GM12878 (cell line): ENCODE measurements around the gene RELT. TPM values are rescaled to one million over a fixed set of nuclear protein-coding genes. Genes with fewer than 3 reads are reported as not detected.

Experiments used
- ATAC-seq: fragments of 200-7000 bp; cut with Tn5 transposase; 3 replicates; pipeline ENCODE4 v1.9.1; 2020; ENCODE audit warnings: mild to moderate bottlenecking, moderate library complexity
- BruUV-seq: library from RNA; stranded (reverse); fragments of 400-500 nt; replicated peaks from 2 replicates; lab custom pipeline; 2021; lab: Mats Ljungman, UMichigan
- CTCF ChIA-PET: fragments of 300-600 bp; sonication (Branson Sonifier 250); formaldehyde crosslinking; extraction: SDS; loops from one replicate; lab custom pipeline; 2021; ENCODE audit warnings: inconsistent platforms; lab: Yijun Ruan, JAX
- POLR2A ChIA-PET: fragments of 350-600 bp; formaldehyde crosslinking; extraction: SDS; loops from one replicate; lab custom pipeline; 2021; ENCODE audit warnings: inconsistent platforms; lab: Charles Lee
- RAD21 ChIA-PET: fragments of 300-600 bp; sonication (Branson Sonifier 250); formaldehyde crosslinking; loops from one replicate; lab custom pipeline; 2023; ENCODE audit warnings: antibody characterized with exemption; ENCODE audit not compliant: unreplicated experiment; lab: Charles Lee
- SMC1A ChIA-PET: fragments of 300-600 bp; sonication (Branson Sonifier 250); formaldehyde crosslinking; loops from one replicate; lab custom pipeline; 2023; ENCODE audit not compliant: unreplicated experiment, uncharacterized antibody; lab: Charles Lee
- DNase-seq: peaks from one replicate; pipeline ENCODE4 v3.0.0-alpha.2; 2011; ENCODE audit warnings: low read depth, low spot score
- FAIRE-seq: peaks from 3 replicates; lab custom pipeline; 2011; peaks lifted over from hg19 to GRCh38; lab: Jason Lieb, UNC
- H2AFZ ChIP-seq: 2 replicates; pipeline ENCODE4 v1.6.0; 2011; ENCODE audit warnings: low read depth, low read length, control low read depth; ENCODE audit not compliant: control insufficient read depth
- H3K27ac ChIP-seq: 2 replicates; pipeline ENCODE4 v1.5.1; 2011; ENCODE audit warnings: control low read depth; ENCODE audit not compliant: control insufficient read depth, insufficient read depth
- H3K27me3 ChIP-seq, 2 experiments: replicated peaks in 1 of 2; 2 replicates each; pipeline versions ENCODE4 v1.6.0 to v1.6.1; 2011; ENCODE audit warnings: low read length in 1 of 2; ENCODE audit not compliant: control insufficient read depth in 2 of 2, insufficient read depth in 2 of 2
- H3K36me3 ChIP-seq, 2 experiments: 2 replicates each; pipeline ENCODE4 v1.5.1; 2011; ENCODE audit warnings: low read length in 1 of 2; ENCODE audit not compliant: control insufficient read depth in 2 of 2, insufficient read depth in 2 of 2
- H3K4me1 ChIP-seq: 2 replicates; pipeline ENCODE4 v1.6.1; 2011; ENCODE audit warnings: mild to moderate bottlenecking, low read length, moderate library complexity, mixed read lengths; ENCODE audit not compliant: control insufficient read depth, insufficient read depth
- H3K4me2 ChIP-seq: 2 replicates; pipeline ENCODE4 v1.6.0; 2011; ENCODE audit warnings: control low read depth; ENCODE audit not compliant: control insufficient read depth, insufficient read depth
- H3K4me3 ChIP-seq: fragments of 200-600 bp; sonication (generic); 2 replicates; pipeline ENCODE4 v1.5.1; 2016
- H3K79me2 ChIP-seq: 2 replicates; pipeline ENCODE4 v1.6.0; 2011; ENCODE audit warnings: low read length; ENCODE audit not compliant: control insufficient read depth, insufficient read depth
- H3K9ac ChIP-seq: 2 replicates; pipeline ENCODE4 v1.8.0; 2011; ENCODE audit warnings: low read length, control low read depth, mixed read lengths; ENCODE audit not compliant: control insufficient read depth, insufficient read depth
- H3K9me3 ChIP-seq: replicated peaks from 3 replicates; pipeline ENCODE4 v1.5.1; 2011; ENCODE audit warnings: mild to moderate bottlenecking, low read length; ENCODE audit not compliant: control insufficient read depth, insufficient read depth
- H4K20me1 ChIP-seq: 2 replicates; pipeline ENCODE4 v1.6.0; 2011; ENCODE audit not compliant: control insufficient read depth, insufficient read depth
- BMI1 ChIP-seq: fragments of 450-650 bp; IDR thresholded peaks from 2 replicates; pipeline ENCODE4 v1.6.1; 2016; ENCODE audit warnings: mild to moderate bottlenecking, moderate library complexity, borderline replicate concordance
- CHD1 ChIP-seq: IDR thresholded peaks from 2 replicates; pipeline ENCODE4 v1.6.1; 2012; ENCODE audit warnings: low read depth, low read length, improper control_type of control experiment
- CREB1 ChIP-seq: IDR thresholded peaks from 2 replicates; pipeline ENCODE4 v1.6.1; 2012; ENCODE audit warnings: low read depth, mild to moderate bottlenecking, inconsistent platforms
- EP300 ChIP-seq, 2 experiments: fragments of 150-350 bp in 1 of 2; IDR thresholded peaks; 2 replicates each; pipeline ENCODE4 v1.6.1; 2011 to 2012; ENCODE audit warnings: low read depth in 2 of 2, low read length in 2 of 2, borderline replicate concordance in 1 of 2, improper control_type of control experiment in 1 of 2, inconsistent platforms in 1 of 2; ENCODE audit not compliant: control insufficient read depth in 1 of 2
- FOXM1 ChIP-seq: IDR thresholded peaks from 2 replicates; pipeline ENCODE4 v1.6.1; 2012; ENCODE audit warnings: low read depth, mild to moderate bottlenecking, inconsistent platforms, low read length, moderate library complexity
- KAT2A ChIP-seq: conservative IDR thresholded peaks from 2 replicates; pipeline ENCODE4 v1.6.1; 2011; ENCODE audit warnings: low read depth, low read length; ENCODE audit not compliant: control insufficient read depth
- MEF2B ChIP-seq: fragments of 450-650 bp; IDR thresholded peaks from 2 replicates; pipeline ENCODE4 v1.6.1; 2018; ENCODE audit warnings: mild to moderate bottlenecking, moderate library complexity; ENCODE audit not compliant: partially characterized antibody, poor library complexity, severe bottlenecking
- NFXL1 ChIP-seq: fragments of 450-650 bp; IDR thresholded peaks from 2 replicates; pipeline ENCODE4 v1.6.1; 2017; ENCODE audit warnings: antibody characterized with exemption, mild to moderate bottlenecking, borderline replicate concordance
- NR2F1 ChIP-seq: fragments of 450-650 bp; conservative IDR thresholded peaks from 2 replicates; pipeline ENCODE4 v1.6.1; 2017; ENCODE audit warnings: mild to moderate bottlenecking
- POLR2A ChIP-seq: IDR thresholded peaks from 2 replicates; pipeline ENCODE4 v1.6.1; 2011; ENCODE audit warnings: low read depth, mild to moderate bottlenecking, low read length
- TCF12 ChIP-seq: IDR thresholded peaks from 2 replicates; pipeline ENCODE4 v1.6.1; 2011; ENCODE audit warnings: low read depth, mild to moderate bottlenecking, low read length
- TCF7 ChIP-seq: IDR thresholded peaks from 2 replicates; pipeline ENCODE4 v1.6.1; 2014; ENCODE audit warnings: antibody characterized with exemption, borderline replicate concordance
- WGBS: methylation state at CpG from one replicate; pipeline ENCODE4 v1.1.6; 2016; ENCODE audit warnings: low lambda C conversion rate; ENCODE audit not compliant: insufficient replicate concordance, insufficient coverage; ENCODE audit errors: missing lambda C conversion rate; 5-methylcytosine and 5-hydroxymethylcytosine counted together
- in situ Hi-C: fragments of 300-500 bp; cut with MboI; formaldehyde crosslinking; loops from 9 replicates; pipeline ENCODE4 v1.14.3; 2018; ENCODE audit warnings: mixed read lengths
- intact Hi-C: fragments of 100-400 bp; cut with micrococcal nuclease; formaldehyde crosslinking; loops from one replicate; pipeline ENCODE4 v1.14.2; 2022; ENCODE audit not compliant: unreplicated experiment
- polyA plus RNA-seq, 11 experiments: library from polyadenylated mRNA; depleted of rRNA in 4 of 11; unstranded in 6 of 11; stranded (reverse) in 5 of 11; fragments of >200 nt; fragmentation: Nextera tagmentation in 4 of 11; fragmentation: Illumina TruSeq in 1 of 11; extraction: Ambion mirVana in 4 of 11; extraction: Trizol in 1 of 11; gene quantifications; 1 replicate in 1 of 11; 2 replicates in 10 of 11; pipeline versions ENCODE4 v1.2.1 to v1.2.3, GENCODE V29; 2011 to 2016; ENCODE audit warnings: inconsistent platforms in 2 of 11, missing spikeins in 2 of 11, low read depth in 1 of 11
- total RNA-seq, 4 experiments: library from RNA; depleted of rRNA in 3 of 4; stranded (reverse); fragments of >200 nt in 3 of 4; fragmentation: Illumina TruSeq in 1 of 4; extraction: Trizol in 1 of 4; gene quantifications; 2 replicates each; pipeline versions ENCODE4 v1.2.1 to v1.2.3, GENCODE V29; 2013 to 2021
- TF ChIP-seq, protein P1 (sequence below): IDR thresholded peaks from 2 replicates; pipeline ENCODE4 v1.6.1; 2011; ENCODE audit warnings: mild to moderate bottlenecking, low read depth, low read length, moderate library complexity; ENCODE audit not compliant: insufficient replicate concordance
- TF ChIP-seq, protein P2 (sequence below): fragments of 450-650 bp; IDR thresholded peaks from 2 replicates; pipeline ENCODE4 v1.6.1; 2017; ENCODE audit warnings: borderline replicate concordance
- TF ChIP-seq, protein P3 (sequence below): fragments of 450-650 bp; IDR thresholded peaks from 2 replicates; pipeline ENCODE4 v1.6.1; 2014; ENCODE audit warnings: mild to moderate bottlenecking

Gene RELT
- total and polyA plus RNA-seq, 10 of the 15 experiments (the other 5 are each of a cell fraction or from before 2014, with no cell fraction given), result 1.2 to 28.5 (median 10.8) TPM

DNA sequence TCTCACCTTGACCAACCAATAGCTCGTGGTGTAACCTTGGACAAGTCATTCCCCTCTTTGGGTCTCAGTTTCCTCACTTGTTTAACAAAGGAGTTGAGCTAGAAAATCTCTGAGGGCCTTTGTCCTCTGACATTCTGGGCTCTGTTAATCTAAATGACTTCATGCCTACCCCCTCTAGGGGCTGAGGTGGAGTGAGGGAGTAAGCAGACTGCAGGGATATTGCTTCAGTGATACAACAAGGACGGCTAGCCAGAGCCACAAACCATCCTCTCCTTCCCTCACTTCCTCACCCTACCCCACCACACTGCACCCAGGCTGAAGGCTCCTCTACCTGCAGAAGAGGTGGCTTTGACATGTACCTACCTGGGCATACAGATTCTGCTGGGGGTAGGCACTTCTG lies 34.8 kb downstream of the RELT start:
- RAD21 ChIA-PET, result interaction anchor here (0.6 to 1.4 kb wide), 2 partner anchors 18 to 52 kb away, joined by 3 read pairs; no protein-coding TSS in a partner anchor

DNA sequence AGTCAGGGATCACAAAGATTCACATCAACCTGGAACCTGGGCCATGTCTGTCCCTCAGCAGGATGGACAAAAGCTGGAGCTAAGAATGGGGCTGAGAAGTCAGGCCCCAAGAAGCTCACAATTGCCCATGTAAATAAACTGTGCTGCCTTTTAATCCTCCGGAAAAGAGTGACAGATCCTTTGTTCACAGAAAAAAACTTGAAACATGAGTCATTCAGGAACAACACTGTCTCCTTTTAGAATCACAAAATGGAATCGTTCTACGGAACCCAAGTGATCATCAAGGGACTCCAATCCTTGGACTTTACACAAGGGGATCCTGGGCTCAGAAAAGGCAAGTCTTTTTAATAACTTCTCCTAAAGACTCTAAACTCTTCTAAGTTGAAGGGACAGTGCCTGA lies 36.1 kb downstream of the RELT start:
- Histone ChIP-seq H3K27me3 (no peaks in the 10 kb centered on the region), H3K4me1 (peaks cover 9% of the 10 kb centered on the region; the same call in 1 of the 2 replicates), H3K36me3 (peaks cover 5% of the 10 kb centered on the region in 2 experiments; a peak in 3 of 4 replicates), H3K4me2 (no peak overlapping the region), H3K9ac (no peak overlapping the region), H3K9me3 (no peaks in the 10 kb centered on the region), H3K79me2 (no peaks in the 10 kb centered on the region), H3K4me3 (no peak overlapping the region), H3K27ac (no peak overlapping the region), H2AFZ (no peak overlapping the region), H4K20me1 (no peaks in the 10 kb centered on the region)
- no peak for FAIRE-seq
- CTCF ChIA-PET, result interaction anchor here (0.9 to 2.0 kb wide), 3 partner anchors 10 to 213 kb away, joined by 3 to 6 read pairs (median 3); no protein-coding TSS in a partner anchor
- RAD21 ChIA-PET, result interaction anchor here (2.2 kb wide), 1 partner anchor 67 kb away, joined by 8 read pairs; no protein-coding TSS in a partner anchor
- POLR2A ChIA-PET, result interaction anchor here (1.1 kb wide), 1 partner anchor 17 kb away, joined by 3 read pairs; no protein-coding TSS in a partner anchor
- WGBS, result 82% methylated on average over 3 of the region's 3 CpGs
- ATAC-seq, result no peak
- intact Hi-C loops (no loop called here), in situ Hi-C loops (no loop called here)
- DNase-seq, result no peak
- BruUV-seq, result no TSS peak
- SMC1A ChIA-PET, result interaction anchor here (2.6 kb wide), 1 partner anchor 248 kb away, joined by 5 read pairs; no protein-coding TSS in a partner anchor
- TF ChIP-seq NR2F1 (no peak), TCF12 (no peak), FOXM1 (no peak), BMI1 (no peak), MEF2B (no peak), CREB1 (no peak), TCF7 (no peak)
- TF ChIP-seq, protein P1, sequence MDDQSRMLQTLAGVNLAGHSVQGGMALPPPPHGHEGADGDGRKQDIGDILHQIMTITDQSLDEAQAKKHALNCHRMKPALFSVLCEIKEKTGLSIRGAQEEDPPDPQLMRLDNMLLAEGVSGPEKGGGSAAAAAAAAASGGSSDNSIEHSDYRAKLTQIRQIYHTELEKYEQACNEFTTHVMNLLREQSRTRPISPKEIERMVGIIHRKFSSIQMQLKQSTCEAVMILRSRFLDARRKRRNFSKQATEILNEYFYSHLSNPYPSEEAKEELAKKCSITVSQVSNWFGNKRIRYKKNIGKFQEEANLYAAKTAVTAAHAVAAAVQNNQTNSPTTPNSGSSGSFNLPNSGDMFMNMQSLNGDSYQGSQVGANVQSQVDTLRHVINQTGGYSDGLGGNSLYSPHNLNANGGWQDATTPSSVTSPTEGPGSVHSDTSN, result no peak
- TF ChIP-seq, protein P2, sequence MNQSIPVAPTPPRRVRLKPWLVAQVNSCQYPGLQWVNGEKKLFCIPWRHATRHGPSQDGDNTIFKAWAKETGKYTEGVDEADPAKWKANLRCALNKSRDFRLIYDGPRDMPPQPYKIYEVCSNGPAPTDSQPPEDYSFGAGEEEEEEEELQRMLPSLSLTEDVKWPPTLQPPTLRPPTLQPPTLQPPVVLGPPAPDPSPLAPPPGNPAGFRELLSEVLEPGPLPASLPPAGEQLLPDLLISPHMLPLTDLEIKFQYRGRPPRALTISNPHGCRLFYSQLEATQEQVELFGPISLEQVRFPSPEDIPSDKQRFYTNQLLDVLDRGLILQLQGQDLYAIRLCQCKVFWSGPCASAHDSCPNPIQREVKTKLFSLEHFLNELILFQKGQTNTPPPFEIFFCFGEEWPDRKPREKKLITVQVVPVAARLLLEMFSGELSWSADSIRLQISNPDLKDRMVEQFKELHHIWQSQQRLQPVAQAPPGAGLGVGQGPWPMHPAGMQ, result no peak

More for the DNA sequence above, 34.8 kb downstream of the RELT start:
- FAIRE-seq, result no peak
- Histone ChIP-seq H3K27ac (no peak overlapping the region), H3K27me3 (no peaks in the 10 kb centered on the region), H3K79me2 (no peaks in the 10 kb centered on the region), H3K4me1 (peaks cover 9% of the 10 kb centered on the region; the same call in 1 of the 2 replicates), H3K36me3 (peaks cover 5% of the 10 kb centered on the region in 2 experiments; a peak in 3 of 4 replicates), H3K9me3 (no peaks in the 10 kb centered on the region), H3K4me2 (no peak overlapping the region), H3K9ac (no peak overlapping the region), H2AFZ (no peak overlapping the region), H4K20me1 (no peaks in the 10 kb centered on the region), H3K4me3 (no peak overlapping the region)
- no peak for DNase-seq
- BruUV-seq, result no TSS peak
- POLR2A ChIA-PET, result interaction anchor here (0.8 to 1.1 kb wide), 2 partner anchors 12 to 19 kb away, joined by 3 read pairs; no protein-coding TSS in a partner anchor
- no peak for ATAC-seq
- intact Hi-C loops (no loop called here), in situ Hi-C loops (no loop called here)
- CTCF ChIA-PET, result interaction anchor here (0.9 to 2.0 kb wide), 5 partner anchors 60 to 249 kb away, joined by 4 to 6 read pairs (median 5); no protein-coding TSS in a partner anchor
- SMC1A ChIA-PET, result interaction anchor here (1.1 to 2.6 kb wide), 4 partner anchors 12 to 249 kb away, joined by 3 to 5 read pairs (median 5); no protein-coding TSS in a partner anchor
- no peak for TF ChIP-seq EP300 (IDR thresholded peaks at IDR 0.05; ENCODE audit: borderline replicate concordance in 1 of 2, control insufficient read depth in 1 of 2, low read depth in 2 of 2, low read length in 2 of 2)
- no peak for TF ChIP-seq CHD1
- TF ChIP-seq NFXL1, result no peak
- TF ChIP-seq, protein P3, sequence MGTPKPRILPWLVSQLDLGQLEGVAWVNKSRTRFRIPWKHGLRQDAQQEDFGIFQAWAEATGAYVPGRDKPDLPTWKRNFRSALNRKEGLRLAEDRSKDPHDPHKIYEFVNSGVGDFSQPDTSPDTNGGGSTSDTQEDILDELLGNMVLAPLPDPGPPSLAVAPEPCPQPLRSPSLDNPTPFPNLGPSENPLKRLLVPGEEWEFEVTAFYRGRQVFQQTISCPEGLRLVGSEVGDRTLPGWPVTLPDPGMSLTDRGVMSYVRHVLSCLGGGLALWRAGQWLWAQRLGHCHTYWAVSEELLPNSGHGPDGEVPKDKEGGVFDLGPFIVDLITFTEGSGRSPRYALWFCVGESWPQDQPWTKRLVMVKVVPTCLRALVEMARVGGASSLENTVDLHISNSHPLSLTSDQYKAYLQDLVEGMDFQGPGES, result no peak
- 0 out of 2 replicates have a peak, but pooled peaks have one; percentile 12 for TF ChIP-seq POLR2A
- TF ChIP-seq KAT2A, result no peak
- 23% methylated on average over 2 of the region's 2 CpGs for WGBS
